ENCODE measurements around the gene CCDC8. TPM values are rescaled to one million over a fixed set of nuclear protein-coding genes. Genes with fewer than 3 reads are reported as not detected.
A peak's percentile ranks its signal among the peaks of the same experiment; 100 is the strongest.

Gene CCDC8
- total RNA-seq, 1 donor from 2014 or later, result 10.0 TPM

DNA sequence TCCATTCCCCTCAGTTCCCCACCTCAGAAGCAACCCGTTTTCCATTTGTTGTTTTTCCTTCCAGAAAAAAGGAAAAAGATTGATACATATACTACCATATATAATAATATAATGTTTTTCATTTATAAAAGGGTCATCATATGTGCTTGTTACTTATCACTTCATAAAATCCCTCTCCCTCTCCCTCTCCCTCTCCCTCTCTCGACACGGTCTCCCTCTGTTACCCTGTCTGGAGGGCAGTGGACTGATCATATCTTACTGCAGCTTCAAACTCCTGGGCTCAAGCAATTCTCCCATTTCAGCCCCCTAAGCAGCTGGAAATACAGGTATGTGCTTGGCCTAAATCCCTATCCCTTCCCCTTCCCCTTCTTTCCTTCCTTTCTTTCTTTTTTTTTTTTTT, 40.9 kb upstream of the CCDC8 start:
- no peak for DNase-seq (ENCODE audit: low spot score in 2 of 2)
- Histone ChIP-seq H3K27ac (peak overlapping the region; percentile 11 to 23), H3K36me3 (no peaks in the 10 kb centered on the region), H3K4me1 (peaks cover 2 to 7% of the 10 kb centered on the region in 2 donors), H3K27me3 (no peaks in the 10 kb centered on the region), H3K4me3 (no peak overlapping the region), H3K9me3 (peaks cover 0 to 3% of the 10 kb centered on the region in 2 donors)
- TF ChIP-seq, protein P1, sequence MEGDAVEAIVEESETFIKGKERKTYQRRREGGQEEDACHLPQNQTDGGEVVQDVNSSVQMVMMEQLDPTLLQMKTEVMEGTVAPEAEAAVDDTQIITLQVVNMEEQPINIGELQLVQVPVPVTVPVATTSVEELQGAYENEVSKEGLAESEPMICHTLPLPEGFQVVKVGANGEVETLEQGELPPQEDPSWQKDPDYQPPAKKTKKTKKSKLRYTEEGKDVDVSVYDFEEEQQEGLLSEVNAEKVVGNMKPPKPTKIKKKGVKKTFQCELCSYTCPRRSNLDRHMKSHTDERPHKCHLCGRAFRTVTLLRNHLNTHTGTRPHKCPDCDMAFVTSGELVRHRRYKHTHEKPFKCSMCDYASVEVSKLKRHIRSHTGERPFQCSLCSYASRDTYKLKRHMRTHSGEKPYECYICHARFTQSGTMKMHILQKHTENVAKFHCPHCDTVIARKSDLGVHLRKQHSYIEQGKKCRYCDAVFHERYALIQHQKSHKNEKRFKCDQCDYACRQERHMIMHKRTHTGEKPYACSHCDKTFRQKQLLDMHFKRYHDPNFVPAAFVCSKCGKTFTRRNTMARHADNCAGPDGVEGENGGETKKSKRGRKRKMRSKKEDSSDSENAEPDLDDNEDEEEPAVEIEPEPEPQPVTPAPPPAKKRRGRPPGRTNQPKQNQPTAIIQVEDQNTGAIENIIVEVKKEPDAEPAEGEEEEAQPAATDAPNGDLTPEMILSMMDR (IDR thresholded peaks at IDR 0.05), result no peak
- intact Hi-C loops (cut with DNase I), result no loop called here

DNA sequence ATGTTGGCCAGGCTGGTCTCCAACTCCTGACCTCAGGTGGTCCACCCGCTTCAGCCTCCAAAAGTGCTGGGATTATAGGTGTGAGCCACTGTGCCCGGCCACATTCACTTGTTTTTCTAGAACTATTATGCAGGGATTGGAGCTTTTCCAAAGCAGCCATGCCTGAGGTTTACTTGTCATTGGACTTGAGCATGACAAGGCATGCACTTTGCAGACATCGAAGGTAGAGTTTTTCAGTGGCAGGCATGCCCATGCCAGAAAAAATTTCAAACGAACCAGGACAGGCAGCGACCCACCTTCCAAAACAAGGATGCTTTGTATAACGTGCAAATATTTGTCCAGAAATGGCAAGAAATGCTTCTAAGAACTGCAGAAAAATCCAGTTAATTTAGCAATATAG, 40.3 kb upstream of the CCDC8 start:
- Histone ChIP-seq H3K27ac (peak overlapping the region; percentile 11 to 23), H3K27me3 (no peaks in the 10 kb centered on the region), H3K4me3 (no peak overlapping the region), H3K9me3 (peaks cover 0 to 3% of the 10 kb centered on the region in 2 donors), H3K36me3 (no peaks in the 10 kb centered on the region), H3K4me1 (peaks cover 2 to 7% of the 10 kb centered on the region in 2 donors)
- TF ChIP-seq, protein P1 (IDR thresholded peaks at IDR 0.05), result no peak
- intact Hi-C loops (cut with DNase I), result no loop called here
- DNase-seq (ENCODE audit: low spot score in 2 of 2), result no peak

DNA sequence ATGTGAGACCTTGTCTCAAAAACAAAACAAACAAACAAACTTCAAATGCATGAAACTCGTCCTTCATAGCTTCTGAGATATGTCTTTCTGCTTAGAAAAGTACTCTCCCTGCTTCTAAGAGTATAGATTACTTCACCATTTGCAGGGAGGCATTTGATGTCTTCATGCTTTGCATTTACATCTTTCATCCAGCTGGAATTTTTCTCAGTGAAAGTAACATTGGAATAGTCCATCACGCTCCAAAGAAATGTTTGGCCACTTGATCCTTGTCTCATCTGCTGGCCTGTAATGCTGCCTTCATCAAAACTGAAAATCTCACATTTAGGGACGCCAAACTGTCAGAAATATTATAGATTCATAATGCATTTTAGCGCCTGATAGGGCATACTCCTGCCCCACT, 38.8 kb upstream of the CCDC8 start:
- H3K27me3 ChIP-seq, result no peaks in the 10 kb centered on the region
- peak overlapping the region; percentile 79 to 85 for H3K27ac ChIP-seq
- H3K9me3 ChIP-seq, result peaks cover 0 to 3% of the 10 kb centered on the region in 2 donors
- intact Hi-C loops (cut with DNase I), result no loop called here
- no peak for DNase-seq (ENCODE audit: low spot score in 2 of 2)
- TF ChIP-seq, protein P1 (IDR thresholded peaks at IDR 0.05), result no peak
- H3K36me3 ChIP-seq, result no peaks in the 10 kb centered on the region
- H3K4me3 ChIP-seq, result no peak overlapping the region
- H3K4me1 ChIP-seq, result peaks cover 2 to 14% of the 10 kb centered on the region in 2 donors

DNA sequence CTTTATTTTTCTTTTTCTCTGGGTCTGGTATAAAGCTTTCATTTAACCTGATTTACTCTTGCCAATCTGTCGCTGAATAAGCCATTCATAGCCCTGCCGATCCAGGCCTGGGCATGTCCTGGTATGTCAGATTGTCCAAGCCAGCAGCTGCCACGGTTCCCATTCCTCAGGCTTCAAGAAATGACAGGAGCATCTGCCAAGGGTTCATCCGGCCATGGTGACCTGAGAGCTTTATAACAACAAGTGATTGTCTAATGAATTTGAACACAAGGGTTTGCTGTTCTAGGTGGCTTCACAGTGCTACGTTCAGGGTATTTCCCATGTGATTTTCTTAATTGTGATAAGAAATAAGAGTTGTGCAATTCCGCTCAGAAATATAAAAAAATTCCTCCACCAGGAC, 38.0 kb upstream of the CCDC8 start:
- no peak for DNase-seq (ENCODE audit: low spot score in 2 of 2)
- Histone ChIP-seq H3K4me1 (peaks cover 2 to 14% of the 10 kb centered on the region in 2 donors), H3K4me3 (peak overlapping the region in 1 of 2 donors; percentile 24), H3K27me3 (no peaks in the 10 kb centered on the region), H3K9me3 (peaks cover 0 to 3% of the 10 kb centered on the region in 2 donors), H3K27ac (peak overlapping the region; percentile 79 to 85), H3K36me3 (no peaks in the 10 kb centered on the region)
- intact Hi-C loops (cut with DNase I), result no loop called here
- TF ChIP-seq, protein P1 (IDR thresholded peaks at IDR 0.05), result no peak

DNA sequence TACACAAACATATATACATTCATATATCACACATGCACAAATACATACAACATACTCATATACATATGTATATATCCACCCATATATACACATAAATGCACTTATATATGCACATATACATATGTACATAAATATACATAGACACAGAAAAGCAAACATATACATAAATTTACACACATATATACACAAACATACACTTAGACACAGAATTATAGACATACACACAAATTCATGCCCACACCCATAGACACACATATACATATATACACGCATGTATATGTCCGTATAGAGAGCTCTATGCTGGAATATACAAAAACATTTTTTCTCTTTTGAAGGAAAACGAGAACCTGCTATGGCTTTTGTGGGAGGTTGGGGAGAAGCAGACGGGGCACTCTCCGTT, 37.4 kb upstream of the CCDC8 start:
- DNase-seq (ENCODE audit: low spot score in 2 of 2), result no peak
- H3K4me3 ChIP-seq, result peak overlapping the region in 1 of 2 donors; percentile 24
- peaks cover 2 to 14% of the 10 kb centered on the region in 2 donors for H3K4me1 ChIP-seq
- H3K9me3 ChIP-seq, result peaks cover 0 to 3% of the 10 kb centered on the region in 2 donors
- peak overlapping the region; percentile 79 to 85 for H3K27ac ChIP-seq
- no peaks in the 10 kb centered on the region for H3K36me3 ChIP-seq
- H3K27me3 ChIP-seq, result no peaks in the 10 kb centered on the region
- intact Hi-C loops (cut with DNase I), result no loop called here
- TF ChIP-seq, protein P1 (IDR thresholded peaks at IDR 0.05), result no peak

DNA sequence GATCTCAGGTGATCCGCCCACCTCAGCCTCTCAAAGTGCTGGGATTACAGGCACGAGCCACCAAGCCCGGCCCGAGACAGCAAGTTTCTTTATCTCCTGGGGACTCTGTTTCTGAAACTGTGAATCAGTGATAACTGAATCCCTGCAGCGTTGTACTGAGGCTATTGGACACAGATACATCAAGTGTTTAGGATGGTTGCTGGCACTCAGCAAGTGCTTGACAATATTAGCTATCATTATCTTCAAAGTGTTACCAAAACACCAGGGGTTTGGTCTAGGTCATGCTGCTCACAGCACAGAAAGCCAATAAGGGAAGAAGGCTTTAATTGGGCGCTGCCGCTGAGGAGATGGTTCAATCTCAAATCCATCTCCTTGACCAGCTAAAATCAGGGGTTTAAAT, 35.9 kb upstream of the CCDC8 start:
- DNase-seq (ENCODE audit: low spot score in 2 of 2), result no peak
- intact Hi-C loops (cut with DNase I), result loop anchor here (2.0 kb wide), 1 partner anchor 24 kb away; no protein-coding TSS in a partner anchor

More for the DNA sequence above, 35.9 kb upstream of the CCDC8 start:
- H3K27ac ChIP-seq, result peak overlapping the region; percentile 79 to 85
- peaks cover 0 to 3% of the 10 kb centered on the region in 2 donors for H3K9me3 ChIP-seq
- H3K36me3 ChIP-seq, result no peaks in the 10 kb centered on the region
- TF ChIP-seq, protein P1 (IDR thresholded peaks at IDR 0.05), result no peak
- H3K4me3 ChIP-seq, result no peak overlapping the region
- no peaks in the 10 kb centered on the region for H3K27me3 ChIP-seq
- peaks cover 2 to 14% of the 10 kb centered on the region in 2 donors for H3K4me1 ChIP-seq

Measured in ascending aorta (tissue), 2 donors.